PC-9 (cell line): ENCODE data around the gene CEP83. TPM values are rescaled to one million over a fixed set of nuclear protein-coding genes. Genes with fewer than 3 reads are reported as not detected.

Experiments
- BruUV-seq: library from RNA; stranded (reverse); fragments of 400-500 nt; replicated peaks from 2 replicates; lab custom pipeline; 2021; lab: Mats Ljungman, UMichigan
- CTCF ChIA-PET: fragments of 300-600 bp; sonication (Branson Sonifier 250); formaldehyde crosslinking; loops from one replicate; lab custom pipeline; 2022; ENCODE audit warnings: antibody characterized with exemption; lab: Charles Lee
- POLR2A ChIA-PET: fragments of 300-600 bp; sonication (Branson Sonifier 250); formaldehyde crosslinking; loops from one replicate; lab custom pipeline; 2022; ENCODE audit warnings: antibody characterized with exemption; ENCODE audit not compliant: unreplicated experiment; lab: Charles Lee
- DNase-seq, 2 experiments: peaks; one replicate each; pipeline versions ENCODE4 v3.0.0 to v3.0.0-alpha.2; 2015 to 2022; ENCODE audit warnings: mixed read lengths in 1 of 2
- H2AFZ ChIP-seq: fragments of 200-600 bp; sonication (generic); 2 replicates; pipeline ENCODE4 v1.8.1; 2017; ENCODE audit warnings: antibody characterized with exemption
- H3F3A ChIP-seq: fragments of 200-600 bp; sonication (generic); 2 replicates; pipeline ENCODE4 v1.8.1; 2017; ENCODE audit warnings: antibody characterized with exemption, mild to moderate bottlenecking, low read depth; ENCODE audit not compliant: insufficient read depth
- H3K27ac ChIP-seq: fragments of 200-600 bp; sonication (generic); 2 replicates; pipeline ENCODE4 v1.6.1; 2016; ENCODE audit warnings: mixed run types
- H3K27me3 ChIP-seq: fragments of 200-600 bp; sonication (generic); 2 replicates; pipeline ENCODE4 v1.6.1; 2016; ENCODE audit warnings: low read depth, mixed run types; ENCODE audit not compliant: insufficient read depth
- H3K36me3 ChIP-seq: fragments of 200-600 bp; sonication (generic); 2 replicates; pipeline ENCODE4 v1.6.1; 2016; ENCODE audit warnings: low read depth, mixed run types
- H3K4me1 ChIP-seq: fragments of 200-600 bp; sonication (generic); replicated peaks from 2 replicates; pipeline ENCODE4 v1.6.1; 2016; ENCODE audit warnings: mixed run types; ENCODE audit not compliant: insufficient read depth
- H3K4me2 ChIP-seq: fragments of 200-600 bp; sonication (generic); 2 replicates; pipeline ENCODE4 v1.6.1; 2017; ENCODE audit warnings: mixed run types
- H3K4me3 ChIP-seq: fragments of 200-600 bp; sonication (generic); 2 replicates; pipeline ENCODE4 v1.6.1; 2016; ENCODE audit warnings: mixed run types
- H3K79me2 ChIP-seq: fragments of 200-600 bp; sonication (generic); 2 replicates; pipeline ENCODE4 v1.6.1; 2017; ENCODE audit warnings: low read depth, mixed run types
- H3K9me2 ChIP-seq: fragments of 200-600 bp; sonication (generic); 2 replicates; pipeline ENCODE4 v1.8.1; 2017; ENCODE audit warnings: mild to moderate bottlenecking; ENCODE audit not compliant: insufficient read depth
- H3K9me3 ChIP-seq: fragments of 200-600 bp; sonication (generic); 2 replicates; pipeline ENCODE4 v1.8.1; 2016; ENCODE audit warnings: low read depth; ENCODE audit not compliant: insufficient read depth
- H4K20me1 ChIP-seq: fragments of 200-600 bp; sonication (generic); 2 replicates; pipeline ENCODE4 v1.8.1; 2017; ENCODE audit not compliant: insufficient read depth
- EZH2 ChIP-seq: fragments of 200-600 bp; sonication (generic); IDR thresholded peaks from 2 replicates; pipeline ENCODE4 v1.8.0; 2017; ENCODE audit warnings: antibody characterized with exemption, low read depth
- intact Hi-C: fragments of 100-400 bp; cut with micrococcal nuclease; formaldehyde crosslinking; loops from one replicate; pipeline ENCODE4 v1.10.0; 2022; ENCODE audit not compliant: unreplicated experiment
- total RNA-seq: library from RNA; stranded (reverse); gene quantifications from 2 replicates; pipeline ENCODE4 v1.2.3, GENCODE V29; 2021
- TF ChIP-seq, protein P1 (sequence below): fragments of 200-600 bp; sonication (generic); conservative IDR thresholded peaks from 2 replicates; pipeline ENCODE4 v1.6.1; 2017; ENCODE audit warnings: mixed run types, antibody characterized with exemption, mild to moderate bottlenecking, moderate library complexity

Gene CEP83
- total RNA-seq, 1 experiment from 2014 or later = 19.6 TPM

DNA sequence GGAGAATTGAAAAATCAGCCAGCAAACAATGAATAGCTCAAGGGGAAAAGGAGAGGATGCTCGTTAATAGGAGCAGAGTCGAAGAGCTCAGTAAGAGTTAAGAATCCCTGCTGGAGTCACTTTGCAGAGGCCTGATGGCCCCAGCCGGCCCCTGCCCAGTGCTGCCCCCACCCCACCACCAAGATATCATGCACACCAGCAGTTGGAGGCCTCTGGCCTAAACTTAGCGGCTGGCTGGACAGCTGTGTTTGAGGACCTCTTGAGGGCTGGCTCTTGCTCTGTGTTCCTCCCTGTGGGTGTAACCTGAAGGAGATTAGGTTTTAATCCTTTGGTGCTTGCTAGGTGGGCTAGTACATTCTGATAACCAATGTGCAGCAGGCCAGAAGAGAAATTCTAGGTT, 169.3 kb downstream of the CEP83 start:
- no peak overlapping the region for H3K4me2 ChIP-seq
- no peaks in the 10 kb centered on the region for H3K9me3 ChIP-seq
- POLR2A ChIA-PET = no interaction called here
- H3K9me2 ChIP-seq = no peaks in the 10 kb centered on the region
- BruUV-seq = no TSS peak
- H2AFZ ChIP-seq = no peak overlapping the region
- H3K27me3 ChIP-seq = no peaks in the 10 kb centered on the region
- CTCF ChIA-PET = no interaction called here
- H3F3A ChIP-seq = no peaks in the 10 kb centered on the region
- no peaks in the 10 kb centered on the region for H3K4me1 ChIP-seq
- H3K79me2 ChIP-seq = no peaks in the 10 kb centered on the region
- intact Hi-C loops = no loop called here
- H3K27ac ChIP-seq = no peak overlapping the region
- TF ChIP-seq, protein P1, sequence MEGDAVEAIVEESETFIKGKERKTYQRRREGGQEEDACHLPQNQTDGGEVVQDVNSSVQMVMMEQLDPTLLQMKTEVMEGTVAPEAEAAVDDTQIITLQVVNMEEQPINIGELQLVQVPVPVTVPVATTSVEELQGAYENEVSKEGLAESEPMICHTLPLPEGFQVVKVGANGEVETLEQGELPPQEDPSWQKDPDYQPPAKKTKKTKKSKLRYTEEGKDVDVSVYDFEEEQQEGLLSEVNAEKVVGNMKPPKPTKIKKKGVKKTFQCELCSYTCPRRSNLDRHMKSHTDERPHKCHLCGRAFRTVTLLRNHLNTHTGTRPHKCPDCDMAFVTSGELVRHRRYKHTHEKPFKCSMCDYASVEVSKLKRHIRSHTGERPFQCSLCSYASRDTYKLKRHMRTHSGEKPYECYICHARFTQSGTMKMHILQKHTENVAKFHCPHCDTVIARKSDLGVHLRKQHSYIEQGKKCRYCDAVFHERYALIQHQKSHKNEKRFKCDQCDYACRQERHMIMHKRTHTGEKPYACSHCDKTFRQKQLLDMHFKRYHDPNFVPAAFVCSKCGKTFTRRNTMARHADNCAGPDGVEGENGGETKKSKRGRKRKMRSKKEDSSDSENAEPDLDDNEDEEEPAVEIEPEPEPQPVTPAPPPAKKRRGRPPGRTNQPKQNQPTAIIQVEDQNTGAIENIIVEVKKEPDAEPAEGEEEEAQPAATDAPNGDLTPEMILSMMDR = no peak
- TF ChIP-seq EZH2 = no peak
- H4K20me1 ChIP-seq = 0 out of 2 replicates have a peak, but pooled peaks cover 3% of the 10 kb centered on the region
- H3K4me3 ChIP-seq = no peak overlapping the region
- DNase-seq = no peak
- no peaks in the 10 kb centered on the region for H3K36me3 ChIP-seq

DNA sequence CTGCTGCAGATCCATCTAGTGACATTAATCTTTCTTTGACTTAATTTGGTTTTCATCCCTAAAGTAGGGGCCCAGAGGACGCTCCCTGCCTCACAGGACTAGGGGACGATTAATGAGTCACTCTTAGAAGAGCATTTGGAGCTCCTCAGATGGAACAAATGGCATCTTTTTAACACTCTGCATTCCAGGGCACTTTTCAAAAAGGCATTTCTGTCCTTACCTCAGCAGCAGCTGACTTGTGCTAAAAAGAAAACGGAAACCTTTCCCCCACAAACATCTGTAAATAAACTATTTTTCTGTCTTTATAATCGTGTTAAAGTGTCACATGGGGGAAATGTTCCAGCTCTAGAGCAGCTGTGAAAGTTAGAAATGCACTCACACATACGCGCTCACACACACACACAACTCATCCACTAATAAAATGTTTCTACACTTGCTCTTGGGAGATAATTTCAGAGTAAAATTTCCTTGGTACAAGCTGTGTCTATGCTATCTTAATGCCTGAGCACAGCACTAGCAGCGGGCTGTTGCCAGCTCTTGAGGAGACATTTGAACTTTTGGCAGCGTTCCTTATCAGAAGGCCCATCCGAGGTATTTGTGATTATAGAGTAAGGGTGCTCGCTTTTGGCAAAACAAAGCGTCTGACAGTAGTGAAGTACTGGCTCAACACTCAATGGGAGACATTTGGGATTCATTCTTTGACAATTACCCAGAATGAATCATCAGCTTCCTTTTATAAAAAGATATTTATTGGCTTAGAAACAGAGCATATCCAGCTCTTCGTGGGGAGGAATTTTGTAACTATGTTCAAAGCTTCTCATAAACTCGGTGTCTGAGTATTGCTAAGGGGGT, 170.0 kb downstream of the CEP83 start:
- no TSS peak for BruUV-seq
- Histone ChIP-seq H2AFZ (no peak overlapping the region), H3K27me3 (no peaks in the 10 kb centered on the region), H3F3A (no peaks in the 10 kb centered on the region), H3K9me2 (no peaks in the 10 kb centered on the region), H3K4me1 (no peaks in the 10 kb centered on the region), H4K20me1 (0 out of 2 replicates have a peak, but pooled peaks cover 3% of the 10 kb centered on the region), H3K27ac (no peak overlapping the region), H3K9me3 (no peaks in the 10 kb centered on the region), H3K79me2 (no peaks in the 10 kb centered on the region), H3K36me3 (no peaks in the 10 kb centered on the region), H3K4me2 (no peak overlapping the region), H3K4me3 (no peak overlapping the region)
- DNase-seq = no peak
- intact Hi-C loops = no loop called here
- ChIA-PET POLR2A (no interaction called here), CTCF (interaction anchor here (0.7 kb wide), 1 partner anchor 270 kb away, joined by 4 read pairs; no protein-coding TSS in a partner anchor)
- TF ChIP-seq, protein P1 = no peak

DNA sequence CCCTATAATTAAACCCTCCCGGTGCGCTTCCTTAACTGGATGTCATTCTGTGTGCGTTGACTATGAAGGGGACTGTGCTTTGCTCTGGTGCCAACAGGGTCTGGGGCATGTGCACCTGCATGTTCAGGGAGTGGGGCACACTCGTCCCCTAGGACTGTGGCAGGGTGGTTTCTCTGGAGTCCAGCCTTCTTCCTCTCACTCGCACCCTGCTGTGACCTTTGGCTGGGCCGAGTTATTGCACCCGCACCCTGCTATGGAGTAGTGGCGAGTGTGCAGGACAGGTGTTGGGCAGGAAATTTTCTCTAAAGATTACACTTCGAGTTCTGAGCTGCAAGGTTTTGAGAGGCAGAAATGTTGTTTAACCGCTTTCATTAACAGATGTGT, 172.4 kb downstream of the CEP83 start:
- H2AFZ ChIP-seq = no peak overlapping the region
- no TSS peak for BruUV-seq
- H3K4me1 ChIP-seq = no peaks in the 10 kb centered on the region
- CTCF ChIA-PET = no interaction called here
- H3K4me2 ChIP-seq = no peak overlapping the region
- POLR2A ChIA-PET = no interaction called here
- H3K9me2 ChIP-seq = no peaks in the 10 kb centered on the region
- no peaks in the 10 kb centered on the region for H3K36me3 ChIP-seq
- H3K4me3 ChIP-seq = no peak overlapping the region
- intact Hi-C loops = no loop called here
- no peaks in the 10 kb centered on the region for H3K79me2 ChIP-seq
- DNase-seq = no peak
- TF ChIP-seq EZH2 = no peak
- no peaks in the 10 kb centered on the region for H3K9me3 ChIP-seq
- H3K27ac ChIP-seq = no peak overlapping the region
- no peaks in the 10 kb centered on the region for H3F3A ChIP-seq
- H3K27me3 ChIP-seq = no peaks in the 10 kb centered on the region
- H4K20me1 ChIP-seq = 0 out of 2 replicates have a peak, but pooled peaks cover 3% of the 10 kb centered on the region
